Measurements from ENCODE around the gene ACSF2.

- TF ChIP-seq EZH2 (IDR thresholded peaks at IDR 0.05; ENCODE audit: low read length) (no peak), CTCF (optimal IDR thresholded peaks at IDR 0.05 in 1 of 3, IDR thresholded peaks at IDR 0.05 in 1 of 3, conservative IDR thresholded peaks at IDR 0.05 in 1 of 3; ENCODE audit: extremely low read depth in 1 of 3, insufficient read depth in 2 of 3, low read length in 3 of 3) (no peak)
These were observed 6.2 kb downstream of the ACSF2 start for GRCh38 chr17:50432125-50432762.
